Stimulated activated CD4-positive, alpha-beta T cell treated with anti-CD3 and anti-CD28 coated beads, Interleukin-4, amount 100 ng/mL, for 24 hours (primary cell): ENCODE results near the gene FHOD1.
A peak's percentile ranks its signal among the peaks of the same experiment; 100 is the strongest.

Experiments used
- DNase-seq: peaks from one replicate; pipeline ENCODE4 v3.0.0-alpha.2; 2020

FHOD1 gene

DNA sequence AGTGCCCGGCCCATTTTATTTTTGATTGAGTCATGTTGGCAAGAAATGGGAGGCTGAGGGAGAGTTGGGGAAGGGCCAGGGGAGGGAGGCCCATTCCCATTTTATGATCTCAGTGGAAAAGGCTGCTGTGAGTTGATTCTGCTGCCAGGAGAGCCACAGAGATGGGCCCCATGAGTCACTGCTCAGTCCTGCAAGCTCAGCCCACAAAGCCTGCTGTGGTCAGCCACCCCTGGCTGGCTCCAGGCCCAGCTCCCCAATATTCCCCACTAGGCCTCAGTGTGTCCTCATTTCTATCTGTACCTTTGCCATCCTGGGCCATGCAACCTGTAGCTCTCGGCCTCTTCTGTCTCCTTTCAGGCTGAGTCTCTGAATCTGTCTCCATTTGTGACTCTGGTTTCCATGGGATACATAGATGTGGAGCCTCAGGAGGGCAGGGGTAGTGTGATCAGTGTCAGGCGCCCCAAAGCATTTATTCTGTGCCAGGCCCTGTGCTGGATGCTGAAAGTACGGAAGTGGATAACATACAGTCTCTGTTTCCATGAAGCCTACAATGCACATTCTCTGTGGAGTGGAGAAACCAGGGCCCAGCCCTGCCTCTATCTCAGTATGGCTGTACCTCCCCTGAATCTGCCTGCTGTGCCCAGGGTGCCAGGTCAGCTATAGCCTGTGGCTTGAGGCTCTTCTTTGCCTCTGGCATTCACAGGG is 30.2 kb upstream of the FHOD1 start:
- DNase-seq, result peak; percentile 23

DNA sequence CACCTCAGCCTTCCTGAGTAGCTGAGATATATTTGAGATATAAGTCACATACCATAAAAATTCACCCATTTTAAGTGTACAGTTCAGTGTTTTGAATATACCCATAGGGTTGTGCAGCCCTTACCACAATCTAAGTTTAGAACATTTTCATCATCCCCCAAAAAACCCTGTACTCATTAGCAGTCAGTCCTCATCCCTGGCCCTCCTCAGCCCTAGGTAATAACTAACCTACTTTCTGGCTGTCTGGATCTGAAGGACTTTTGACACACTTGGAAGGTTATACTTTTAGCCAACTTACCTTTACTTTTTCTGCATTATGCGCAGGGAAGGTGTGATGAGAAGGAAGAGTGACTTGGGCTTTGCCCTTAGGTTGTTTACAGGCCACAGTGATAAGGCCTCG is 28.0 kb upstream of the FHOD1 start:
- DNase-seq, result no peak

DNA sequence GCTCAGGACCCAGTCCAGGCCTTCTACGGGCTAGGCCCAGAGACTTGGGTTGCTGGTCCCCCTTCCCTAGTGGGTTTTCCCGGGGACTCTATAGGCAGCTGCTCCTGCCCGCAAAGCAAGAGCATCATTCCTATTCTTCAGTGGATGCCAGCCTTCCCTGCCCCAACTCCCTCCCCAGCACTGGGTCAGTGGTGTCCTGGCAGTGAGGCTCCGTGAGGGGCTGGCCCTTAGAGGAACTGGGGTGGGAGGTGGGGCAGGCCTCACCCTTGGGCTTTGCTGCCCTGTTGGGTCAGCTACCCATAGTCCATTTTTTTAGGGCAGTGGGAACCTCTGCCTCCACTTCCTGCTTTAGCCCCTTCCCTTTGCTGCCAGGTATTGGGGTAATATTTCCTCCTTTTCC is 24.2 kb upstream of the FHOD1 start:
- DNase-seq, result no peak

DNA sequence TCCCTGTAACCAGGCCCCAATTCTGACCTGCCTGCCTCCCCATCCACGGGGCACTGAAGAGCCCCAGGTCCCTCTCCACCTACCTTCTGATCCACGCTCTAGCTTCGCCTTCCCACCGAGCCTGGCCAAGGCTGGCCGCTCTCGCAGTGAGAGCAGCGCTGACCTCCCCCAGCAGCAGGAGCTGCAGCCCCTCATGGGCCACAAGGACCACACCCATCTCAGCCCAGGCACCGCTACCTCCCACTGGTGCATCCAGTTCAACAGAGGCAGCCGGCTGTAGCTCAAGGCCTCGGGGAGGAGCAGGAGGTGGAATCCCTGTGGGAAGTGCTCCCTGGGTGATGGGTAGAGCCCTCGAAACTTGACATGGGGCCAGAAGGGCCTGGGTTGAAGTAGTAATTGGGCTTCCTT is 23.7 kb upstream of the FHOD1 start:
- DNase-seq, result no peak

DNA sequence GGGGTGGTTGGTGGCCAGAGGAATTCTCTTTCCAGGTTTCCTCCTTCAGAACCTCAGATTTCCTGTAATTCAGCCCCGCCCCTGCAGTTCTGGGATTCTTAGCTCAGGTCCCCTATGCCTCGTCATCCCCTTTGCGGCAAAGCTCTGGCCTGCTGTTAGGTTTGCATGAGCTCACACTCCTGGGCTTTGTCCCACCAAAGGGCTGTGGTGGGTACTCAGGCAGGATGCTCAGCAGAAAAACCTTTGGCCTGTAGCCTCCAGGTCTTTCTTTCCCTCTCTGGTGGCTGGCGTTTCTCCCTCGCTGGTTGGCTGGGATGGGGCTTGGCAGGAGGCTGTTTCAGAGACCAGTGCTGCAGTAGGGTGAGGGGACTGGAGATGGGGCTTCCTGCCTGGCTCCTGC is 22.5 kb upstream of the FHOD1 start:
- no peak for DNase-seq

- DNase-seq, result no peak
Observed at GRCh38 chr16:67268136-67268579, 20.9 kb upstream of the FHOD1 start.

DNA sequence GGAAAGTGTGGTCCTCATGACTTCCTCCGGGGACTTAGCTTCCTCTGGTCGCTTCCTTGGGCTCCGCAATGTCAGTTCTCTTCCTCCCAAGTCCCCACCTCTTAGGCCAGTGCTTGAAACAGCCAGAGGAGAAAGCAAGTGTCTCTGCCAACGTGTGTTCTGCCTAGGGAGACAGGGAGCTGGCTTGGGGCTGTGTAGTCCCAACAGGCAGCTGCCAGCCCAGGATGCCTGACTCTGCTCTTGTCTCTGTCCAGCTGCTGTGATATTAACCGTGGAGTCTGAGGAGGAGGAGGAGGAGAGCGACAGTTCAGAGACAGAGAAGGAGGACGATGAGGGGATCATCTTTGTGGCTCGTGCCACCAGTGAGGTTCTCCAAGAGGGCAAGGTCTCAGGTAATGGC is 18.6 kb upstream of the FHOD1 start:
- no peak for DNase-seq

GRCh38 chr16:67264866-67265265 is 17.6 kb upstream of the FHOD1 start:
- DNase-seq, result no peak

- no peak for DNase-seq
Observed at GRCh38 chr16:67264277-67264676, 17.0 kb upstream of the FHOD1 start.

DNA sequence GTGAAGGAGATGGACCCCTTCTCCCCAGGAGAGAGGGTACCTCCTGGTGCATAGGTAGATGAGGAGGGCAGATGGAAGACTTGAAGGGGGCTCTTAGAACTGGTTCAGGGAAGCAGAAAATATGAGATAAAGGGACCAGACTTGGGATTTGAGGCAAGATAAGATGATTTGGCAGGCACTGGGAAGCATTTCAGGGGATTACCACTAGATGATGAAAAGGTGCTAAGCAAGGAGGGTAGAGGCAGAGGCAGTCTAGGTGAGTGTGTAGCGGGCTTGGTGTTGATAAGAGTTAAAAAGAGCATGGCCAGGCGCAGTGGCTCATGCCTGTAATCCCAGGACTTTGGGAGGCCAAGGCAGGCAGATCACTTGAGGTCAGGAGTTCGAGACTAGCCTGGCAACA is 15.9 kb upstream of the FHOD1 start:
- no peak for DNase-seq

DNA sequence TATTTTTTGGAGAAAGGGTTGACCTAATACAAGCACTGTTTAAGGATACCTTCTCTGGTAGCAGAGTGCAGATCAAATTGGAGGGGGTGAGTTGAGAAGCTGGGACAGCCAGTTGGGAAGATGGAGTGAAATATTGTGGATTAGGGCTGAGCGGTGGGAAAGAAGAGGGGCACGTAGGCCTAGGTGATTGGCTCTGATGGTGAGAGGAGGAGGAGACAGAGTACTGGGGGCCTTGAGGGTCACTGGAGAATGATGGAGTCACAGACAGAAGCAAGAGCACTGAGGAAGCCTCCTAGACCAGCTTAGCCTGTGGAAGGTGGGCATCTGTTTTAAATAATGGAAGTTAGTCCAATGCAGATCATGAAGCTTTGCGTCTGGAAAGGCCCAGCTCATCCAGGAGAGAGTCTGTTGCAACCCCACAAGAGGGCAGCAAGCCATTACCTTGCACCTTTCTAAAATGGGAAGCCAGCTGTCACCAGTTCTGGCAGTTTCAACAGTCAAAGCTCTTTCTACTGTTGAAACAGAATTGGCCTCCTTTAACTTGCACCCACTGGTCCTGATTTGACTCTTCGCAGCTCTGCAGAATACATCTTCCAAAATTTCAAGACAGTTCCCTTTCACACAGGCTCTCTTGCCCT is 13.3 kb upstream of the FHOD1 start:
- peak; percentile 40 for DNase-seq

- no peak for DNase-seq
Observed at GRCh38 chr16:67259705-67260104, 12.4 kb upstream of the FHOD1 start.

- no peak for DNase-seq
Observed at GRCh38 chr16:67258161-67258835, 11.0 kb upstream of the FHOD1 start.

GRCh38 chr16:67257486-67258160 is 10.3 kb upstream of the FHOD1 start:
- no peak for DNase-seq

DNA sequence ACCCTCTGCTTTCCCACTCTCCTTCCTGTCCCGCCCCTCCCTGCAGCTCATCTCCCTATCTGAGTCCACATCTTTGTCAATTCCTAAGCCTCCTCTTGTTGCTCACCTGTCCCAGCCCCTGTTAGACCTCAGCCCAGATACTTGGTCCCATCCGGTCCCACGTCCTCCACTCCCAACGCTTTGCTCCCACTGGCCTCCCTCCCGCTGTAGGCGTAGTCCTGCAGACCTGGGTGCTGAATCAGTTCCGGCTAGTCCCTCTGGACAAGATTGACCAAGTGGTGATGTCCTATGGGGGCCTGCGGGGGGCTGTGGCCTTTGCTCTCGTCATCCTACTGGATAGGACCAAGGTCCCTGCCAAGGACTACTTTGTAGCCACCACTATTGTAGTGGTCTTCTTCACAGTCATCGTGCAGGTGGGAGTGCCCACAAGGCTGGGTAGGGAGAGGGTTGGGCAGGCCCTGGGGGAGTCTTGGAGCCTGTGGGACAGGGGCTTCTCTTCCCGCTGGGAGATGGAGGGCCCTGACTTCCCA is 9.5 kb upstream of the FHOD1 start:
- DNase-seq, result no peak

- DNase-seq, result no peak
Observed at GRCh38 chr16:67255553-67256221, 8.4 kb upstream of the FHOD1 start.

GRCh38 chr16:67254801-67255552 is 7.7 kb upstream of the FHOD1 start:
- no peak for DNase-seq

GRCh38 chr16:67252609-67253497 is 5.6 kb upstream of the FHOD1 start:
- DNase-seq, result no peak

DNA sequence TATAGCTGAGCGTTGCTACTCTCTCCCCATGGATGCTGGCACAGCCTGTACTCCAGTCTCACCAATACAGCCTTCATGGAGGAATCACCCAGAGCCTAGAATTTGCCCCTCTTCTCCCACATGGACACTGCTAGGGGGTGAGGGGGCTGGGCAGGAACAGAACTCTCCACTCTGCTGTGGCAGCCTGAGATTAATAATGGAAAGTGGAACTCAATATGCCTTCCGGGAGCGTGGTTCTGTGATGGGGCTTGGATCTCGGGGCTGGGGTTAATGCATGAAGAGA is 2.7 kb upstream of the FHOD1 start:
- no peak for DNase-seq

- DNase-seq, result no peak
Observed at GRCh38 chr16:67249178-67250044, 2.1 kb upstream of the FHOD1 start.
